MM.1S (cell line): ENCODE results near the gene GDF7.

Experiments used
- DNase-seq: peaks from one replicate; pipeline ENCODE4 v3.0.0-alpha.2; 2015
- H2AFZ ChIP-seq: fragments of 300-600 bp; sonication (generic); 2 replicates; pipeline ENCODE4 v1.6.0; 2016; ENCODE audit warnings: antibody characterized with exemption, low read length
- H3F3A ChIP-seq: fragments of 300-600 bp; sonication (generic); 2 replicates; pipeline ENCODE4 v1.6.1; 2016; ENCODE audit warnings: mild to moderate bottlenecking, antibody characterized with exemption, low read length, moderate library complexity, mixed read lengths; ENCODE audit not compliant: insufficient read depth
- H3K27ac ChIP-seq: fragments of 300-600 bp; sonication (generic); 2 replicates; pipeline ENCODE4 v1.5.1; 2016; ENCODE audit warnings: mild to moderate bottlenecking, low read length
- H3K27me3 ChIP-seq: fragments of 300-600 bp; sonication (generic); replicated peaks from 2 replicates; pipeline ENCODE4 v1.6.0; 2016; ENCODE audit warnings: low read length; ENCODE audit not compliant: insufficient read depth
- H3K36me3 ChIP-seq: fragments of 300-600 bp; sonication (generic); replicated peaks from 2 replicates; pipeline ENCODE4 v1.6.1; 2016; ENCODE audit warnings: mild to moderate bottlenecking, low read length, mixed read lengths; ENCODE audit not compliant: insufficient read depth
- H3K4me1 ChIP-seq: fragments of 300-600 bp; sonication (generic); 2 replicates; pipeline ENCODE4 v1.6.1; 2016; ENCODE audit warnings: low read length, mixed read lengths
- H3K4me2 ChIP-seq: fragments of 300-600 bp; sonication (generic); 2 replicates; pipeline ENCODE4 v1.6.0; 2016; ENCODE audit warnings: low read depth, low read length
- H3K4me3 ChIP-seq: fragments of 300-600 bp; sonication (generic); 2 replicates; pipeline ENCODE4 v1.5.1; 2016; ENCODE audit warnings: low read length, mixed read lengths
- H3K79me2 ChIP-seq: fragments of 300-600 bp; sonication (generic); 2 replicates; pipeline ENCODE4 v1.6.1; 2016; ENCODE audit warnings: mixed run types, low read length, mixed read lengths
- H3K9ac ChIP-seq: fragments of 300-600 bp; sonication (generic); 2 replicates; pipeline ENCODE4 v1.6.1; 2016; ENCODE audit warnings: low read length, mixed read lengths
- H3K9me2 ChIP-seq: fragments of 300-600 bp; sonication (generic); replicated peaks from 2 replicates; pipeline ENCODE4 v1.6.1; 2016; ENCODE audit warnings: mild to moderate bottlenecking, low read length, mixed read lengths; ENCODE audit not compliant: insufficient read depth
- H3K9me3 ChIP-seq: fragments of 300-600 bp; sonication (generic); replicated peaks from 2 replicates; pipeline ENCODE4 v1.6.1; 2016; ENCODE audit warnings: mild to moderate bottlenecking, low read length, mixed read lengths; ENCODE audit not compliant: insufficient read depth
- H4K20me1 ChIP-seq: fragments of 300-600 bp; sonication (generic); 2 replicates; pipeline ENCODE4 v1.6.1; 2016; ENCODE audit warnings: mild to moderate bottlenecking, low read length, moderate library complexity, mixed read lengths; ENCODE audit not compliant: insufficient read depth
- CTCF ChIP-seq: fragments of 300-600 bp; sonication (generic); IDR thresholded peaks from 2 replicates; pipeline ENCODE4 v1.5.1; 2016; ENCODE audit warnings: antibody characterized with exemption, low read length, mixed read lengths
- EZH2 ChIP-seq: fragments of 300-600 bp; sonication (generic); optimal IDR thresholded peaks from 2 replicates; pipeline ENCODE3; 2017; ENCODE audit warnings: low read depth, mild to moderate bottlenecking, antibody characterized with exemption, low read length, mixed read lengths
- EZH2phosphoT487 ChIP-seq: fragments of 300-600 bp; sonication (generic); IDR thresholded peaks from 2 replicates; pipeline ENCODE4 v1.6.1; 2018; ENCODE audit warnings: antibody characterized with exemption, low read length

GDF7 gene

DNA sequence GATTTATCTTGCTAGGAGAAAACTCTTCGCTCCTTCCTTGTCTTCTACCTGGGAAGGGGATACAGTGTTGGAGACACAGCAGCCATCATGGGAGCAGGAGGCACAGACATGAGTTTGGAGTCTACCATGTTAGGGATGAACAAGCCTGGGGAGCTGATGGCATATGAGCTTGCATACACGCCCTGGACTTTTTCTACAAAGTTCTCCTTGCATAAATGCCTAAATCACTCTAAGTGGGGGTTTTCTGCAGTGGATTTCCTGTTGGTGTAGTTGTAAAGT, 12.5 kb upstream of the GDF7 start:
- Histone ChIP-seq H2AFZ (no peak overlapping the region), H3K27me3 (no peaks in the 10 kb centered on the region), H3K4me1 (peaks cover 10% of the 10 kb centered on the region), H3K36me3 (no peaks in the 10 kb centered on the region), H3K4me2 (no peak overlapping the region), H3K9me2 (no peaks in the 10 kb centered on the region), H3K4me3 (no peak overlapping the region), H3K9ac (no peak overlapping the region), H3K9me3 (no peaks in the 10 kb centered on the region), H3K79me2 (peaks cover 12% of the 10 kb centered on the region), H4K20me1 (no peaks in the 10 kb centered on the region), H3K27ac (no peak overlapping the region), H3F3A (peaks cover 5% of the 10 kb centered on the region; the same call in 1 of the 2 replicates)
- DNase-seq: no peak
- TF ChIP-seq CTCF: no peak
- TF ChIP-seq EZH2: no peak
- no peak for TF ChIP-seq EZH2phosphoT487

GRCh38 chr2:20656561-20656960, 10.4 kb upstream of the GDF7 start:
- 0 out of 2 replicates have a peak, but pooled peaks cover under 1% of the 10 kb centered on the region for H3F3A ChIP-seq
- H3K36me3 ChIP-seq: no peaks in the 10 kb centered on the region
- H3K9ac ChIP-seq: no peak overlapping the region
- H4K20me1 ChIP-seq: no peaks in the 10 kb centered on the region
- H3K27ac ChIP-seq: no peak overlapping the region
- no peaks in the 10 kb centered on the region for H3K79me2 ChIP-seq
- H3K4me3 ChIP-seq: no peak overlapping the region
- no peak overlapping the region for H2AFZ ChIP-seq
- TF ChIP-seq EZH2 (no peak), EZH2phosphoT487 (no peak), CTCF (no peak)
- H3K27me3 ChIP-seq: no peaks in the 10 kb centered on the region
- no peaks in the 10 kb centered on the region for H3K9me3 ChIP-seq
- H3K9me2 ChIP-seq: no peaks in the 10 kb centered on the region
- H3K4me1 ChIP-seq: peaks cover 2% of the 10 kb centered on the region
- no peak for DNase-seq
- no peak overlapping the region for H3K4me2 ChIP-seq

DNA sequence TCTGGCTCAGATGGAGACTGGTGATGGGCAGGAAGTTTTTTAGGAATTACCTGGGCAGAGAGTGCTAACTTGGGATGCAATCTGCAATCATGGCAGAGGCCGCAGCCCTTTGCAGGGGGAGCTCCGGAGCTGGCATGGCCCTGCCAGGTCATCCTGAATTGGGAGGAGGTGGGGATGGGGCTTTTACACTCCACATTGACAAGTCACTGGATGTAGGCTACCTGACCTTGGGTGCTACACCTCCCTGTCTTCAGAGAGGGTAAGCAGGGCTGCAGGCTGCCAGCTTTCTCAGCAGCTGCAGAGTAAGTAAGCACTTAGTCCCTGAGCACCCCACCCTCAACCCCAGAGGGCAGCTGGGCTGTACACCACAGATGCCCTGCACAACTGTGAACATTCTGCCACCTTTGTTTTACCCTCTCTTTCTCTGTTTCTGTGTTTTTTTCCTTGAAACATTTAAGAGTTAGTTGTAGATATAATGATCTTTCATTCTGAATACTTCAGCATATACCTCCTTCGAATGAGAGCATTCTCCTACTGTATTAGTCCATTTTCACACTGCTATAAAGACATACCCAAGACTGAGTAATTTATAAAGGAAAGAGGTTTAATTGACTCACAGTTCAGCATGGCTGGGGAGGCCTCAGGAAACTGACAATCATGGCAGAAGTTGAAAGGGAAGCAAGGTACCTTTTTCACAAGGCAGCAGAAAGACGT, 9.3 kb upstream of the GDF7 start:
- Histone ChIP-seq H2AFZ (no peak overlapping the region), H3K79me2 (no peaks in the 10 kb centered on the region), H3K27me3 (no peaks in the 10 kb centered on the region), H3F3A (no peaks in the 10 kb centered on the region), H3K9me3 (no peaks in the 10 kb centered on the region), H3K9ac (no peak overlapping the region), H3K27ac (no peak overlapping the region), H3K4me3 (no peak overlapping the region), H3K4me1 (no peaks in the 10 kb centered on the region), H3K36me3 (no peaks in the 10 kb centered on the region), H3K9me2 (no peaks in the 10 kb centered on the region), H3K4me2 (no peak overlapping the region), H4K20me1 (no peaks in the 10 kb centered on the region)
- no peak for DNase-seq
- TF ChIP-seq EZH2phosphoT487: no peak
- TF ChIP-seq EZH2: no peak
- TF ChIP-seq CTCF: no peak
